RWPE2 (cell line): ENCODE results near the gene DEFB114.

Experiments used
- ATAC-seq: fragments of 200-7000 bp; cut with Tn5 transposase; 3 replicates; pipeline ENCODE4 v1.9.1; 2021; ENCODE audit warnings: low read depth
- DNase-seq: peaks from one replicate; pipeline ENCODE4 v3.0.0-alpha.2; 2020; ENCODE audit warnings: low spot score
- H3K27ac ChIP-seq: fragments of 450-650 bp; 2 replicates; pipeline ENCODE4 v1.5.1; 2017; ENCODE audit warnings: mild to moderate bottlenecking; ENCODE audit not compliant: poor library complexity, severe bottlenecking
- H3K27me3 ChIP-seq: fragments of 250-450 bp; sonication (Bioruptor Pico); 2 replicates; pipeline ENCODE4 v1.5.1; 2021; ENCODE audit warnings: mild to moderate bottlenecking, moderate library complexity; ENCODE audit not compliant: insufficient read depth, poor library complexity, severe bottlenecking
- H3K36me3 ChIP-seq: fragments of 250-450 bp; sonication (Bioruptor Pico); 2 replicates; pipeline ENCODE4 v1.5.1; 2020; ENCODE audit warnings: low read depth, mild to moderate bottlenecking, moderate library complexity
- H3K4me1 ChIP-seq: fragments of 250-450 bp; sonication (Bioruptor Pico); 2 replicates; pipeline ENCODE4 v1.5.1; 2021; ENCODE audit warnings: mild to moderate bottlenecking, moderate library complexity; ENCODE audit not compliant: insufficient read depth, poor library complexity, severe bottlenecking
- H3K4me3 ChIP-seq: fragments of 250-450 bp; sonication (Bioruptor Pico); 2 replicates; pipeline ENCODE4 v1.5.1; 2021; ENCODE audit warnings: mild to moderate bottlenecking, moderate library complexity; ENCODE audit not compliant: severe bottlenecking
- H3K9me3 ChIP-seq: fragments of 250-450 bp; sonication (Bioruptor Pico); 2 replicates; pipeline ENCODE4 v1.5.1; 2021; ENCODE audit warnings: mild to moderate bottlenecking, moderate library complexity; ENCODE audit not compliant: severe bottlenecking
- TF ChIP-seq, protein P1 (sequence below): fragments of 450-650 bp; IDR thresholded peaks from one replicate; pipeline ENCODE4 v1.5.1; 2017; ENCODE audit warnings: mild to moderate bottlenecking, moderate library complexity; ENCODE audit not compliant: poor library complexity, severe bottlenecking

Gene DEFB114

DNA sequence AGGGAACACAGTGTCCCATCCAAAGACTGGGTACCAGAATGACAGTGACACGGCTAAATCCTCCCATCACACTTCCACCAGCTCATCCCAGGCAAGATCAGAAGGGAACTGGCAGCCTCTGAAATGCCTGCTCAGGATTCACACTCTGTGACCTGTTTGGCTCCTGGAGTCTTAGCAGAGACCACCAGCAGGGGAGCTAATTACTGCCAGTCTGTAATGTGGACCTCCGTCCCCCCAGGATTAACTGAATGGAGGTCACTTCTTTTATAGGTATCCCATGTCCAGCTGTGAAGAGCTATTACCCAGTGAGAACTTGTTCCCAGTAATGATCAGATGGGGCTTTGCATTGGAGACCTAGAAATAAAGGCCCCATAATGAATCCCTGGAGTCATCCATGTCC is 45.2 kb downstream of the DEFB114 start:
- ATAC-seq (no peak), DNase-seq (no peak)
- H3K4me3 ChIP-seq, result no peak overlapping the region
- H3K9me3 ChIP-seq, result peaks cover 2% of the 10 kb centered on the region
- no peaks in the 10 kb centered on the region for H3K27me3 ChIP-seq
- H3K4me1 ChIP-seq, result no peaks in the 10 kb centered on the region
- no peaks in the 10 kb centered on the region for H3K36me3 ChIP-seq
- TF ChIP-seq, protein P1, sequence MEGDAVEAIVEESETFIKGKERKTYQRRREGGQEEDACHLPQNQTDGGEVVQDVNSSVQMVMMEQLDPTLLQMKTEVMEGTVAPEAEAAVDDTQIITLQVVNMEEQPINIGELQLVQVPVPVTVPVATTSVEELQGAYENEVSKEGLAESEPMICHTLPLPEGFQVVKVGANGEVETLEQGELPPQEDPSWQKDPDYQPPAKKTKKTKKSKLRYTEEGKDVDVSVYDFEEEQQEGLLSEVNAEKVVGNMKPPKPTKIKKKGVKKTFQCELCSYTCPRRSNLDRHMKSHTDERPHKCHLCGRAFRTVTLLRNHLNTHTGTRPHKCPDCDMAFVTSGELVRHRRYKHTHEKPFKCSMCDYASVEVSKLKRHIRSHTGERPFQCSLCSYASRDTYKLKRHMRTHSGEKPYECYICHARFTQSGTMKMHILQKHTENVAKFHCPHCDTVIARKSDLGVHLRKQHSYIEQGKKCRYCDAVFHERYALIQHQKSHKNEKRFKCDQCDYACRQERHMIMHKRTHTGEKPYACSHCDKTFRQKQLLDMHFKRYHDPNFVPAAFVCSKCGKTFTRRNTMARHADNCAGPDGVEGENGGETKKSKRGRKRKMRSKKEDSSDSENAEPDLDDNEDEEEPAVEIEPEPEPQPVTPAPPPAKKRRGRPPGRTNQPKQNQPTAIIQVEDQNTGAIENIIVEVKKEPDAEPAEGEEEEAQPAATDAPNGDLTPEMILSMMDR, result no peak
- H3K27ac ChIP-seq, result no peak overlapping the region

DNA sequence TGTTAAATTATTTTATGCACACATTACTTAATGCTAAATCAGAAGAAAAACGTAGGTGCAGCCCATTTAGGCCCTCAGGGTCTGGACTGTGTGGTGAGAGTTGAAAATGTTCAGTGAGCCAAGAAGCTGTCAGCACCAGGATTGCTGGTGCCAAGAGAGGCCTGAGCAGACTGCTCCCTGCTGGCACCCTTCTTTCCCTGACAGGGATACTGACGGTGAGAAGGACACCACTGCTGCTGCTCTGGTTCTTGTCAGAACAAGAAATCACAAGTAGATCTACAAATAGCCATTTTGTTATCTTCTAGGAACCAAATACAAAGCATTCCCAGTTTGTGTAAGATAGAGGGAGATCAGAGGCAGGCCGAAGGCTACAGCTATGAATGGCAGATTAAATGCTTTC is 48.9 kb downstream of the DEFB114 start:
- H3K4me3 ChIP-seq, result no peak overlapping the region
- TF ChIP-seq, protein P1, result no peak
- no peak for ATAC-seq
- H3K27me3 ChIP-seq, result no peaks in the 10 kb centered on the region
- H3K36me3 ChIP-seq, result no peaks in the 10 kb centered on the region
- no peak for DNase-seq
- no peaks in the 10 kb centered on the region for H3K9me3 ChIP-seq
- no peak overlapping the region for H3K27ac ChIP-seq
- no peaks in the 10 kb centered on the region for H3K4me1 ChIP-seq

DNA sequence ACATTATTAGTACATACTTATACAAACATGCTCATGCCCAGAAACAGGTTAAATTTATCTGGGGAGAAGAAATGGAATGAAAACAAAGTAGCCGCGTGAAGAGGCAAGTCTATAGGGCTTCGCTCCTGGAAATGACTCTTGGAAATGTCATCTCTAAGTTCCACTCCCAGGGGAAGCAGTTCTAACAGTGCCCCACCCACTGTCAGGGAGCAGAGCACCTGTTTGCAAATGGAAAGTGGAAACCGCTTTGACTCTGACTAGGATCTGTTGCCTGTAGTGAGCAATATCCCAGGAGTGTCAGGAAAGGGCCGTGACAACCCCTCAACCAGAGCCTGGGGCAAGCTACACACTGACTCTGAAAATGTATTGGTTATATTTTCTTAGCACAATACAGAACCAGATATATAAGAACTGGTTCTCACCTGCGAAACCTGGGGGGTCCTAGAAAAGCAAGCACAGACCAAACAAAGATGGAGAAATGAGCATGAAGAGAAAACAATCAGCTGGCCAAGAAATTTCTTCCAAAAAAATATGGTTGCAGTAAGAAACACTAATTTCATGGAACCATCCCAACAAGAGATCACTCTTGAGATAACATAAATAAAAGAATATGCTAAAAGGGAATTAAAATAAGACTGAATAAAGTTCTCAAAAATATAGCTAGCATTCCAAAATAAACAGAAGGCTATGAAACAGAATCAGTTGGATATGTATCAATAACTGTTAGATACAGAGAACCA is 50.2 kb downstream of the DEFB114 start:
- H3K36me3 ChIP-seq, result no peaks in the 10 kb centered on the region
- no peak for DNase-seq
- no peaks in the 10 kb centered on the region for H3K4me1 ChIP-seq
- TF ChIP-seq, protein P1, result no peak
- no peaks in the 10 kb centered on the region for H3K9me3 ChIP-seq
- no peak overlapping the region for H3K4me3 ChIP-seq
- H3K27ac ChIP-seq, result no peak overlapping the region
- no peak for ATAC-seq
- no peaks in the 10 kb centered on the region for H3K27me3 ChIP-seq

DNA sequence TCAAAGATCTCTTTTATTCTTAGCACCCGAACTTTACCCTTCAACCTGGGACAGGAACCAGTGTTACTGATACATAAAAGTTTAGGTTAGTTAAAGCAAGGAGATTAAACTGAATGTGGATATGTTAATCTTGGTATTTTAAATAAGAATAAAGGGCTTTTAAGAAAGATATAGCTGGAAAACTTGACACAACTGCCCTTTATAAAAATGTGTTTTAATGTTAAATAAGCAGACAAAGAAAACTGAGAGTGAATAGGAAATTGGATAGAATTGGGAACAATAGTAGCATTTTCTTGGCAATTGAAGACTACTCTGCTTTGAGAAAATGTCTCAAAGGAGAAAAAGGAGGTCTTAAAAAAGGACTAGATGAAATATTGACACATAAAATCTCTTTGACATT is 51.8 kb downstream of the DEFB114 start:
- TF ChIP-seq, protein P1, result no peak
- DNase-seq (no peak), ATAC-seq (no peak)
- Histone ChIP-seq H3K4me1 (no peaks in the 10 kb centered on the region), H3K9me3 (no peaks in the 10 kb centered on the region), H3K4me3 (no peak overlapping the region), H3K36me3 (no peaks in the 10 kb centered on the region), H3K27ac (no peak overlapping the region), H3K27me3 (no peaks in the 10 kb centered on the region)

DNA sequence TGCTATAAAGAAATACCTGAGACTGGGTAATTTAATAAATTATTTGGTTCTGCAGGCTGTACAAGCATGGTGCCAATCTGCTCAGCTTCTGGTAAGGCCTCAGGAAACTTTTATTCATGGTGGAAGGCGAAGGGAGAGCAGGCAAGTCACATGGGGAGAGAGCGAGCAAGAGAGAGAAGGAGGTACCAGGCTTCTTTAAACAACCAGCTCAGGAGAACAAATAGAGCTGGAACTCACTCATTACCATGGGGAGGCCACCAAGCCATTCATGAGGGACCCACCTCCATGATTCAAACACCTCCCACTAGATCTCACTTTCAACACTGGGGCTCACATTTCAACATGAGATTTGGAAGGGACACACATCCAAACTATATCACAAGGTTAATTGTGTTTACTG is 52.7 kb downstream of the DEFB114 start:
- no peak for ATAC-seq

More for the DNA sequence above, 52.7 kb downstream of the DEFB114 start:
- Histone ChIP-seq H3K27me3 (no peaks in the 10 kb centered on the region), H3K36me3 (no peaks in the 10 kb centered on the region), H3K9me3 (no peaks in the 10 kb centered on the region), H3K27ac (no peak overlapping the region), H3K4me3 (no peak overlapping the region), H3K4me1 (no peaks in the 10 kb centered on the region)
- TF ChIP-seq, protein P1, result no peak
- no peak for DNase-seq
